ENCODE results near the gene PPP1R1C. TPM values are rescaled to one million over a fixed set of nuclear protein-coding genes. Genes with fewer than 3 reads are reported as not detected.

Gene PPP1R1C
- total RNA-seq, 3 donors from 2014 or later, result 0.75 TPM; not detected in 2

- Histone ChIP-seq H3K4me3 (no peak overlapping the region), H3K36me3 (ENCODE audit: low read depth) (no peaks in the 10 kb centered on the region), H3K9me3 (no peaks in the 10 kb centered on the region), H3K4me1 (ENCODE audit: low read depth) (no peaks in the 10 kb centered on the region)
- DNase-seq (no peak), ATAC-seq (no peak)
- TF ChIP-seq CTCF (IDR thresholded peaks at IDR 0.05), result no peak
- intact Hi-C loops (cut with DNase I, micrococcal nuclease), result no loop called here
These were observed 147.0 kb downstream of the PPP1R1C start for GRCh38 chr2:182132605-182133004.

GRCh38 chr2:182133195-182133891, 147.7 kb downstream of the PPP1R1C start:
- intact Hi-C loops (cut with DNase I, micrococcal nuclease), result no loop called here
- DNase-seq, result no peak
- Histone ChIP-seq H3K4me1 (ENCODE audit: low read depth) (no peaks in the 10 kb centered on the region), H3K4me3 (no peak overlapping the region), H3K9me3 (no peaks in the 10 kb centered on the region), H3K36me3 (ENCODE audit: low read depth) (no peaks in the 10 kb centered on the region)
- TF ChIP-seq CTCF (IDR thresholded peaks at IDR 0.05), result no peak
- ATAC-seq, result no peak

- intact Hi-C loops (cut with DNase I, micrococcal nuclease), result no loop called here
- Histone ChIP-seq H3K9me3 (no peaks in the 10 kb centered on the region), H3K4me1 (ENCODE audit: low read depth) (no peaks in the 10 kb centered on the region), H3K4me3 (no peak overlapping the region), H3K36me3 (ENCODE audit: low read depth) (no peaks in the 10 kb centered on the region)
- no peak for TF ChIP-seq CTCF (IDR thresholded peaks at IDR 0.05)
- no peak for ATAC-seq
- DNase-seq, result no peak
These were observed 148.5 kb downstream of the PPP1R1C start for GRCh38 chr2:182134201-182134600.

GRCh38 chr2:182142062-182142461, 156.4 kb downstream of the PPP1R1C start:
- intact Hi-C loops (cut with DNase I, micrococcal nuclease), result no loop called here
- DNase-seq (no peak), ATAC-seq (no peak)
- H3K4me1 ChIP-seq (ENCODE audit: low read depth), result no peaks in the 10 kb centered on the region
- TF ChIP-seq CTCF (IDR thresholded peaks at IDR 0.05), result no peak
- H3K9me3 ChIP-seq, result no peaks in the 10 kb centered on the region
- no peak overlapping the region for H3K4me3 ChIP-seq
- H3K36me3 ChIP-seq (ENCODE audit: low read depth), result no peaks in the 10 kb centered on the region

GRCh38 chr2:182144041-182144775, 158.6 kb downstream of the PPP1R1C start:
- ATAC-seq (no peak), DNase-seq (no peak)
- Histone ChIP-seq H3K4me1 (ENCODE audit: low read depth) (no peaks in the 10 kb centered on the region), H3K4me3 (no peak overlapping the region), H3K36me3 (ENCODE audit: low read depth) (no peaks in the 10 kb centered on the region), H3K9me3 (no peaks in the 10 kb centered on the region)
- TF ChIP-seq CTCF (IDR thresholded peaks at IDR 0.05), result no peak
- intact Hi-C loops (cut with DNase I, micrococcal nuclease), result no loop called here
